Astrocyte of the cerebellum (primary cell): ENCODE results near the gene POLR2A.

Source experiments
- DNase-seq: peaks from one replicate; pipeline ENCODE4 v3.0.0-alpha.2; 2011; ENCODE audit warnings: low read depth
- H3K4me3 ChIP-seq: 2 replicates; pipeline ENCODE4 v1.5.1; 2011; ENCODE audit warnings: mild to moderate bottlenecking, low read depth, low read length, moderate library complexity
- CTCF ChIP-seq: IDR thresholded peaks from 2 replicates; pipeline ENCODE4 v1.5.1; 2012; ENCODE audit warnings: low read length, low read depth, moderate library complexity, mild to moderate bottlenecking; ENCODE audit errors: missing control alignments
- in situ Hi-C: cut with HindIII; loops from 2 replicates; pipeline ENCODE4 v1.10.0; 2017; ENCODE audit warnings: low sequenced_read_pairs

The POLR2A gene

GRCh38 chr17:7462474-7463371 is 21.4 kb upstream of the POLR2A start:
- no peak overlapping the region for H3K4me3 ChIP-seq
- DNase-seq = no peak
- in situ Hi-C loops = no loop called here

DNA sequence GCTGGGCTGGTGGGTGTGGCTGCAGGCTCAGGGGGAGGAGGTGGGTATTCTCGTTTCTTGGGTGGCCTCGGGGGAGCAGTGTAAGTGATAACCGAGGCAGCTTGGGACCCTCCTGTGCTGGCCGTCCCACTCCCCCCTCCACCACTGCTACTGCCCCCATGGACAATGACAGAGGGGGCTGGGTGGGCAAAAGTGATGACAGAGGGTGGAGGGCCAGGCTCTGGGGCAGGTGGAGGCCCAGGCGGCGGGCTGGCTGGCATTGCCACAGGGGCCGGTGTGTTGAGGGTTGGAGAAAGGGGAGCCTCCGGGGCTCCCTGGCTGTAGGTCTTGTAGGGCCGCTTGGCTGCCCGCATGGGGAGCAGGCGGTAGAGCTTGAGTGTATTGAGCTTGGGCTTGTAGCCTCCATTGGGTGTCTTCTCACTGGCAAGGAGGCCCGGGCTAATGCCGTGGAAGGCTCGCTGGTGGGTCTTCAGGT is 20.8 kb upstream of the POLR2A start:
- in situ Hi-C loops = no loop called here

More at GRCh38 chr17:7462474-7463371, 21.4 kb upstream of the POLR2A start:
- no peak for TF ChIP-seq CTCF

GRCh38 chr17:7464081-7464480 is 20.1 kb upstream of the POLR2A start:
- no peak overlapping the region for H3K4me3 ChIP-seq
- in situ Hi-C loops = no loop called here
- no peak for TF ChIP-seq CTCF
- no peak for DNase-seq

More for the DNA sequence above, 20.8 kb upstream of the POLR2A start:
- no peak overlapping the region for H3K4me3 ChIP-seq
- no peak for DNase-seq
- no peak for TF ChIP-seq CTCF

GRCh38 chr17:7465597-7466275 is 18.4 kb upstream of the POLR2A start:
- TF ChIP-seq CTCF = no peak
- H3K4me3 ChIP-seq = no peak overlapping the region
- in situ Hi-C loops = no loop called here
- no peak for DNase-seq

- H3K4me3 ChIP-seq = no peak overlapping the region
- no peak for TF ChIP-seq CTCF
- in situ Hi-C loops = no loop called here
- no peak for DNase-seq
Observed at GRCh38 chr17:7466318-7466638, 17.9 kb upstream of the POLR2A start.

DNA sequence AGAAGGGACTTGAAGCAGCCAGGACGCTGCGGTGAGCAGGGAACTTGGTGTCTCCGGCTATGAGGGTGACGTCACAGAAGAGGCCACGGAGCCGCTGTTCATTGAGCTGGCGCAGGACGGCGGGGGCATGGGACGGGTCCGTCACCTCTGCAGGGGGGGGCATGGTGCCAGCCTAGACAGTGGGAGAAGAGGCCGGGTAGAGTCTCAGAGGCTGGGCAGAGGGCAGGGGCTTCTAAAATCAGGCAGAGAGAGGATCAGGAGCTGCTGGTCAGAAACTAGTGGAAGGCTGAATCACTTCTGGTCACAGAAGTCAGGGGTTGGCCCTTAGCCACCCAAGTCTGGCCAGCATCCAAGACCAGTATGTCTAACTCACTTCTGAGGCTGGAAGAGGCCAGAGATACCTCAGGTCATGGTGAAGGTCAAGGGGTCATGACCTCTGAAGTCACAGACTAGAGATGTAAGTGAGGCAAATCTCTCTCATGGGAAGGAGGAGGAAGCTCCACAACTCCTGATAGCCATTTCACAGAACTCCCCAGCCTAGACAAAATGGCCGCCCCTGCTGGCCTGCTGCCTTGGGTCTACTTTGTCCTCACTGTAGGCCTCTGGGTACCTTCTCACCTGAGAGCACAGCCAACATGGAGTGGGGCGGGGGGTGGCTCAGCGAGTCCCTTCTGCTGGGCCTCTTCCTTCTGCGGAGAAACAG is 17.4 kb upstream of the POLR2A start:
- TF ChIP-seq CTCF = no peak
- DNase-seq = no peak
- in situ Hi-C loops = no loop called here
- H3K4me3 ChIP-seq = no peak overlapping the region
